IMR-90 (cell line): ENCODE measurements around the gene C6orf89. TPM values are rescaled to one million over a fixed set of nuclear protein-coding genes. Genes with fewer than 3 reads are reported as not detected.

Experiments
- ATAC-seq: fragments of 200-7000 bp; cut with Tn5 transposase; 2 replicates; pipeline ENCODE4 v1.9.1; 2020; ENCODE audit warnings: low read depth, mild to moderate bottlenecking, moderate library complexity
- BruUV-seq: library from RNA; stranded (reverse); fragments of 400-500 nt; replicated peaks from 2 replicates; lab custom pipeline; 2021; lab: Mats Ljungman, UMichigan
- CTCF ChIA-PET: fragments of 300-600 bp; formaldehyde crosslinking; extraction: SDS; loops from one replicate; lab custom pipeline; 2021; ENCODE audit warnings: antibody characterized with exemption; lab: Yijun Ruan, JAX
- POLR2A ChIA-PET: fragments of 300-600 bp; sonication (Branson Sonifier 250); formaldehyde crosslinking; loops from one replicate; lab custom pipeline; 2022; ENCODE audit warnings: antibody characterized with exemption; ENCODE audit not compliant: unreplicated experiment; lab: Charles Lee
- DNase-seq: peaks from one replicate; pipeline ENCODE4 v3.0.0; 2013
- H2AFZ ChIP-seq: replicated peaks from 2 replicates; pipeline ENCODE3; 2013; ENCODE audit warnings: low read length, mild to moderate bottlenecking; ENCODE audit not compliant: poor library complexity
- H2AK5ac ChIP-seq: 2 replicates; pipeline ENCODE4 v1.6.1; 2013; ENCODE audit warnings: low read depth, low read length, inconsistent platforms
- H2AK9ac ChIP-seq: replicated peaks from 2 replicates; pipeline ENCODE3; 2013; ENCODE audit warnings: mild to moderate bottlenecking, low read depth, low read length, moderate library complexity; ENCODE audit not compliant: poor library complexity
- H2BK120ac ChIP-seq: 2 replicates; pipeline ENCODE4 v1.6.1; 2013; ENCODE audit warnings: low read depth, low read length, inconsistent platforms
- H2BK15ac ChIP-seq: 3 replicates; pipeline ENCODE4 v1.6.1; 2013; ENCODE audit warnings: low read depth, low read length, inconsistent platforms
- H2BK20ac ChIP-seq: 2 replicates; pipeline ENCODE4 v1.6.1; 2013; ENCODE audit warnings: low read depth, mild to moderate bottlenecking, inconsistent platforms, low read length, moderate library complexity
- H2BK5ac ChIP-seq: 2 replicates; pipeline ENCODE4 v1.6.1; 2013; ENCODE audit warnings: mild to moderate bottlenecking, low read depth, low read length, inconsistent platforms; ENCODE audit not compliant: poor library complexity, severe bottlenecking
- H3K14ac ChIP-seq: replicated peaks from 2 replicates; pipeline ENCODE4 v1.6.1; 2013; ENCODE audit warnings: low read depth, low read length, inconsistent platforms
- H3K18ac ChIP-seq: 2 replicates; pipeline ENCODE4 v1.6.1; 2013; ENCODE audit warnings: low read depth, low read length, control low read depth
- H3K23ac ChIP-seq: 2 replicates; pipeline ENCODE4 v1.6.1; 2013; ENCODE audit warnings: low read depth, low read length, inconsistent platforms
- H3K27ac ChIP-seq: 2 replicates; pipeline ENCODE4 v1.5.1; 2013; ENCODE audit warnings: mild to moderate bottlenecking, control low read depth, low read length; ENCODE audit not compliant: insufficient read depth
- H3K27me3 ChIP-seq: 2 replicates; pipeline ENCODE4 v1.6.1; 2013; ENCODE audit warnings: low read length; ENCODE audit not compliant: control insufficient read depth, insufficient read depth
- H3K36me3 ChIP-seq: 2 replicates; pipeline ENCODE4 v1.6.1; 2013; ENCODE audit warnings: low read length, mixed read lengths; ENCODE audit not compliant: control insufficient read depth, insufficient read depth
- H3K4ac ChIP-seq: 2 replicates; pipeline ENCODE4 v1.6.1; 2013; ENCODE audit warnings: low read depth, low read length, inconsistent platforms
- H3K4me1 ChIP-seq: 2 replicates; pipeline ENCODE4 v1.6.1; 2013; ENCODE audit warnings: low read length, mixed read lengths; ENCODE audit not compliant: control insufficient read depth, insufficient read depth
- H3K4me2 ChIP-seq: 2 replicates; pipeline ENCODE4 v1.6.1; 2013; ENCODE audit warnings: low read depth, mild to moderate bottlenecking, control low read depth, low read length, moderate library complexity
- H3K4me3 ChIP-seq: 2 replicates; pipeline ENCODE4 v1.5.1; 2013; ENCODE audit warnings: low read depth, mild to moderate bottlenecking, control low read depth, low read length, moderate library complexity; ENCODE audit not compliant: insufficient read depth
- H3K56ac ChIP-seq: 2 replicates; pipeline ENCODE4 v1.6.1; 2013; ENCODE audit warnings: low read length, inconsistent platforms; ENCODE audit not compliant: insufficient read depth; ENCODE audit errors: extremely low read depth
- H3K79me1 ChIP-seq, 2 experiments: 2 replicates each; pipeline ENCODE4 v1.6.1; 2013; ENCODE audit warnings: low read length in 2 of 2, inconsistent platforms in 1 of 2, low read depth in 1 of 2
- H3K9ac ChIP-seq: 2 replicates; pipeline ENCODE4 v1.6.1; 2013; ENCODE audit warnings: low read depth, low read length, control low read depth
- H3K9me1 ChIP-seq: 2 replicates; pipeline ENCODE4 v1.6.1; 2013; ENCODE audit warnings: low read length, inconsistent platforms; ENCODE audit not compliant: insufficient read depth
- H3K9me3 ChIP-seq: 2 replicates; pipeline ENCODE4 v1.6.1; 2013; ENCODE audit warnings: low read length; ENCODE audit not compliant: control insufficient read depth, insufficient read depth
- H4K20me1 ChIP-seq: 2 replicates; pipeline ENCODE4 v1.6.1; 2013; ENCODE audit warnings: low read length, inconsistent platforms; ENCODE audit not compliant: insufficient read depth
- H4K5ac ChIP-seq: 2 replicates; pipeline ENCODE4 v1.6.1; 2013; ENCODE audit warnings: mild to moderate bottlenecking, low read depth, low read length, control low read depth
- H4K8ac ChIP-seq, 2 experiments: 2 replicates each; pipeline ENCODE4 v1.6.1; 2013; ENCODE audit warnings: low read depth in 2 of 2, low read length in 2 of 2, control low read depth in 1 of 2, inconsistent platforms in 1 of 2
- H4K91ac ChIP-seq: 2 replicates; pipeline ENCODE4 v1.6.1; 2013; ENCODE audit warnings: low read depth, low read length, inconsistent platforms; ENCODE audit not compliant: insufficient read depth
- BHLHE40 ChIP-seq: fragments of 150-350 bp; IDR thresholded peaks from 2 replicates; pipeline ENCODE4 v1.6.1; 2016; ENCODE audit warnings: mild to moderate bottlenecking, low read depth, low read length
- CEBPB ChIP-seq: IDR thresholded peaks from 2 replicates; pipeline ENCODE4 v1.6.1; 2012; ENCODE audit warnings: low read depth, low read length, improper control_type of control experiment
- CTCF ChIP-seq: conservative IDR thresholded peaks from 2 replicates; pipeline ENCODE4 v1.5.1; 2012; ENCODE audit warnings: mild to moderate bottlenecking, low read depth, low read length, improper control_type of control experiment
- ELK1 ChIP-seq: fragments of 150-350 bp; IDR thresholded peaks from 2 replicates; pipeline ENCODE4 v1.6.1; 2016; ENCODE audit warnings: low read depth, mild to moderate bottlenecking, low read length, moderate library complexity, borderline replicate concordance
- FOS ChIP-seq: fragments of 150-350 bp; IDR thresholded peaks from 2 replicates; pipeline ENCODE4 v1.6.1; 2016; ENCODE audit warnings: low read depth, low read length
- MAZ ChIP-seq: IDR thresholded peaks from 2 replicates; pipeline ENCODE4 v1.6.1; 2012; ENCODE audit warnings: low read depth, mild to moderate bottlenecking, low read length, improper control_type of control experiment, moderate library complexity, borderline replicate concordance
- MXI1 ChIP-seq: IDR thresholded peaks from 2 replicates; pipeline ENCODE4 v1.6.1; 2012; ENCODE audit warnings: low read depth, mild to moderate bottlenecking, low read length, moderate library complexity, borderline replicate concordance
- NFE2L2 ChIP-seq: fragments of 150-350 bp; IDR thresholded peaks from 2 replicates; pipeline ENCODE4 v1.6.1; 2016; ENCODE audit warnings: low read depth, mild to moderate bottlenecking, low read length
- POLR2A ChIP-seq: IDR thresholded peaks from 2 replicates; pipeline ENCODE4 v1.6.1; 2012; ENCODE audit warnings: mild to moderate bottlenecking, low read depth, low read length
- RAD21 ChIP-seq: IDR thresholded peaks from 2 replicates; pipeline ENCODE4 v1.6.1; 2012; ENCODE audit warnings: low read length, improper control_type of control experiment
- RCOR1 ChIP-seq: IDR thresholded peaks from 2 replicates; pipeline ENCODE4 v1.6.1; 2012; ENCODE audit warnings: mild to moderate bottlenecking, low read length, improper control_type of control experiment; ENCODE audit not compliant: insufficient replicate concordance
- RFX5 ChIP-seq: IDR thresholded peaks from 2 replicates; pipeline ENCODE4 v1.8.0; 2012; ENCODE audit warnings: low read depth, mild to moderate bottlenecking, low read length, moderate library complexity
- SMC3 ChIP-seq: fragments of 150-350 bp; IDR thresholded peaks from 2 replicates; pipeline ENCODE4 v1.6.1; 2016; ENCODE audit warnings: low read depth, mild to moderate bottlenecking, antibody characterized with exemption, low read length, moderate library complexity
- USF2 ChIP-seq: fragments of 150-350 bp; IDR thresholded peaks from 2 replicates; pipeline ENCODE4 v1.6.1; 2017; ENCODE audit warnings: mild to moderate bottlenecking, antibody characterized with exemption, low read length, low read depth
- WGBS, 2 experiments: methylation state at CpG; one replicate each; pipeline versions ENCODE4 v1.1.5 to v1.1.7; 2013; ENCODE audit warnings: missing lambda C conversion rate in 2 of 2; ENCODE audit not compliant: insufficient read length in 1 of 2; ENCODE audit errors: extremely low coverage in 2 of 2; 5-methylcytosine and 5-hydroxymethylcytosine counted together
- dilution Hi-C: fragments of 300-500 bp; cut with HindIII; formaldehyde crosslinking; loops from one replicate; pipeline ENCODE4 v1.14.3; 2018; ENCODE audit warnings: low sequenced_read_pairs; ENCODE audit not compliant: unreplicated experiment
- in situ Hi-C: fragments of 300-500 bp; cut with MboI; formaldehyde crosslinking; loops from 3 replicates; pipeline ENCODE4 v1.14.3; 2019; ENCODE audit warnings: low sequenced_read_pairs, inconsistent platforms, mixed read lengths
- intact Hi-C: fragments of 100-400 bp; cut with micrococcal nuclease; formaldehyde crosslinking; loops from 2 replicates; pipeline ENCODE4 v1.10.0; 2022
- polyA plus RNA-seq, 3 experiments: library from polyadenylated mRNA; depleted of rRNA; stranded (reverse); fragments of >200 nt; gene quantifications; 2 replicates each; pipeline ENCODE4 v1.2.3, GENCODE V29; 2012; ENCODE audit warnings: low replicate concordance in 1 of 3
- total RNA-seq: library from RNA; depleted of rRNA; stranded (reverse); fragments of >200 nt; gene quantifications from 2 replicates; pipeline ENCODE4 v1.2.3, GENCODE V29; 2012

C6orf89 gene
- total and polyA plus RNA-seq, 2 of the 4 experiments (the other 2 are of a cell fraction) = 30.8 to 52.3 TPM

- H3K9me1 ChIP-seq = peaks cover 3% of the 10 kb centered on the region; the same call in 1 of the 2 replicates
- no peak overlapping the region for H2AK9ac ChIP-seq
- no peak overlapping the region for H2AK5ac ChIP-seq
- H4K8ac ChIP-seq = peak overlapping the region in 1 of 2 experiments; percentile 54; a peak in 1 of 4 replicates
- peak overlapping the region; percentile 32; the same call in 1 of the 2 replicates for H3K4ac ChIP-seq
- H3K27ac ChIP-seq = no peak overlapping the region
- ChIA-PET POLR2A (no interaction called here), CTCF (no interaction called here)
- intact Hi-C loops (no loop called here), in situ Hi-C loops (loop anchor here (10.0 kb wide), 2 partner anchors 98 to 328 kb away; partner anchors contain the start of gene MTCH1), dilution Hi-C loops (no loop called here)
- no peak overlapping the region for H2BK20ac ChIP-seq
- H3K14ac ChIP-seq = peak overlapping the region; percentile 54; the same call in 1 of the 2 replicates
- no peaks in the 10 kb centered on the region for H3K27me3 ChIP-seq
- DNase-seq = no peak
- H3K56ac ChIP-seq = 0 out of 2 replicates have a peak overlapping the region, but pooled peaks have one; percentile 91
- no peak overlapping the region for H2BK15ac ChIP-seq
- peak overlapping the region; percentile 58 for H3K4me2 ChIP-seq
- H2BK5ac ChIP-seq = no peak overlapping the region
- peak overlapping the region; percentile 83 for H3K23ac ChIP-seq
- peak overlapping the region; percentile 93; the same call in 1 of the 2 replicates for H3K9ac ChIP-seq
- no TSS peak for BruUV-seq
- WGBS, 2 experiments = 71% methylated on average over 1 of the region's 10 CpGs; no CpG with 5 or more reads in 1 of the 2 experiments
- no peak overlapping the region for H3K18ac ChIP-seq
- no peak overlapping the region for H2BK120ac ChIP-seq
- no peaks in the 10 kb centered on the region for H3K9me3 ChIP-seq
- ATAC-seq = no peak
- H3K4me3 ChIP-seq = 0 out of 2 replicates have a peak overlapping the region, but pooled peaks have one; percentile 12
- H3K4me1 ChIP-seq = no peaks in the 10 kb centered on the region; the same call in 1 of the 2 replicates
- peak overlapping the region; percentile 75; the same call in 1 of the 2 replicates for H4K5ac ChIP-seq
- H2AFZ ChIP-seq = no peak overlapping the region
- no peaks in the 10 kb centered on the region for H4K20me1 ChIP-seq
- H3K79me1 ChIP-seq = peaks cover 18 to 50% of the 10 kb centered on the region in 2 experiments
- no peak overlapping the region for H4K91ac ChIP-seq
- peaks cover 2% of the 10 kb centered on the region; the same call in 1 of the 2 replicates for H3K36me3 ChIP-seq
- no peak for TF ChIP-seq RCOR1
- TF ChIP-seq USF2 = no peak
- TF ChIP-seq RAD21 = no peak
- no peak for TF ChIP-seq FOS
- no peak for TF ChIP-seq CEBPB
- no peak for TF ChIP-seq SMC3
- TF ChIP-seq BHLHE40 = no peak
- no peak for TF ChIP-seq POLR2A
- no peak for TF ChIP-seq MAZ
- TF ChIP-seq MXI1 = no peak
- no peak for TF ChIP-seq ELK1
- no peak for TF ChIP-seq CTCF
- no peak for TF ChIP-seq RFX5
- no peak for TF ChIP-seq NFE2L2
Measured at GRCh38 chr6:36886950-36887618, 1.3 kb downstream of the C6orf89 start.
